Measurements from ENCODE around the gene CIB1.

The CIB1 gene

GRCh38 chr15:90213818-90214204, 19.9 kb downstream of the CIB1 start:
- no peak for FAIRE-seq

GRCh38 chr15:90213122-90213817, 20.5 kb downstream of the CIB1 start:
- FAIRE-seq = no peak

GRCh38 chr15:90212221-90213098, 21.3 kb downstream of the CIB1 start:
- no peak for FAIRE-seq

- no peak for FAIRE-seq
Measured at GRCh38 chr15:90211440-90212143, 22.1 kb downstream of the CIB1 start.

GRCh38 chr15:90211009-90211408, 22.7 kb downstream of the CIB1 start:
- no peak for FAIRE-seq

DNA sequence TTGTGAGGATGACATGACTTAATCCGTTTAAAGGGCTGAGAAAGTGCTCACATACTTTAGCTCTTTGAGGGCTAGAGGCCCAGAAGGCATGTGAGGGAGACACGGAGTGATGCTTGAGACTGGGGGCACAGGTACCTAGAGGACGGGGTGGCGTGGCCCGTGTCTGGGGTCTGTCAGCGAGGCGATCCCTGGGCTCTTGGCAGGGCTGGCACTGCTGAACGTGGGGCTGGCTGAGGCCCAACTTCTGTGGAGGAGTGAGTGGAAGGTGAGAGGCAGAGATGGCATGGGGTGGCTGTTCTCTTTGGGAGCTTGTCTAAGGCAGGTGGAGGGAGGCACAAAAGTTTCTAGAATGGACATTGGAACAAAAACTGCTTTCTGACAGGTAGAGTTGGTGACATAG, 23.1 kb downstream of the CIB1 start:
- FAIRE-seq = no peak

DNA sequence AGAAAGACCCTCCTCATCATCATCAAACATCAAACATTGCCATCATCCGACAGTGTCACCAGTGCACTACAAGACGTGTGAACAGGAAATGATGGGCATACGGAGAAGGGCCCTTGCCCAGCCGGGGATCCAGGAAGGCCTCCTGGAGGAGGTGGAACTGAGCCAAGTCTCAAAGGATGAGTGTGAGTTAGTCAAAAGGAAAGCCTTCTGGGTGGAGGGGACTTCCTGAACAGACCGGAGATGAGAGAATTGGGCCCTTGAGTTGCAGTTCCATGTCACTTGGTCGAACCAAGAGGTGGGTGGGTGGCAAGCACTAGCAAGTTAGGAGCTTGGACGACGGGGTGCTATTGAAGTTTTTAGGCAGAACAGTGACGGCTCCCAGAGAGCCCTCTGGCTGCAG, 24.1 kb downstream of the CIB1 start:
- FAIRE-seq = no peak

GRCh38 chr15:90208356-90208755, 25.4 kb downstream of the CIB1 start:
- no peak for FAIRE-seq

DNA sequence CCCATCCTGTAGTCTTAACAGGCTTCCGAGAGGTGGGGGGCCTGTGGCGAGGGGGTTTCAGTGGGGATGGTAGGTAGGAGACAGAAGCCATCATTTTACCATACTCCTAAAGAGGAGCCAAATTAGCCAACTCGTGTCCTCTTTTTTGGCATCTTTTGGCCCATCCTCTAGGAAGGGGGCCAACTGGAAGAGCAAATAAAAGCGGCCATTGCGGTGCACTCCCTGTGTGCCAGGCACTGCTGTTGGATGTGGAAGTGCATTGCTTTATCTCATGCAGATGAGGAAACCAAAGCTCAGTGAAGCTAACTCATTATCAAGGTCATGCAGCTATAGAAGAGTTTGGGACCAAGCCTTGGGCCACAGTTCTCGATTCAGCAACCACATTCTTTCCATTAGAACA, 26.5 kb downstream of the CIB1 start:
- FAIRE-seq = no peak

DNA sequence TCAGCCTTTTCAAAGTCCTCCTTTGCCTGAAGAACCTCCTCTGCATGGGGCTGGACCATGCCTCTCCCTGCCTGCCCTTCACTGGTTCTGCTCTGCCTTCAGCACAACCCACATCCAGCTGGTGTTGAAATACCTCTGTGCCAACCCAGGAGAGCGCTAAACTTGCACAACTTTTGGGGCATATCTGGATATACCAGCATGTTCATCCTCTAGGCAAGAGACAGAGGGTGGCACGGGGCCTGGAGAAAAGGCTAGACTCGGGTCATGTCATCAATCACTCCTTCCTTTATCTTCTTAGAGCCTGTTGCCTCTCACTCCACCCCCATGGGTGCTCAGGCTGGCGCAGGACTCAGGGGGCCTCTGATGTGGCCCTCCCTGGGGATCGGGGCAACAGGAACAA, 27.9 kb downstream of the CIB1 start:
- no peak for FAIRE-seq

- FAIRE-seq = no peak
Measured at GRCh38 chr15:90205050-90205848, 28.5 kb downstream of the CIB1 start.

- no peak for FAIRE-seq
Measured at GRCh38 chr15:90203922-90204321, 29.8 kb downstream of the CIB1 start.

- FAIRE-seq = no peak
Measured at GRCh38 chr15:90203473-90203872, 30.3 kb downstream of the CIB1 start.

- no peak for FAIRE-seq
Measured at GRCh38 chr15:90202929-90203328, 30.8 kb downstream of the CIB1 start.

DNA sequence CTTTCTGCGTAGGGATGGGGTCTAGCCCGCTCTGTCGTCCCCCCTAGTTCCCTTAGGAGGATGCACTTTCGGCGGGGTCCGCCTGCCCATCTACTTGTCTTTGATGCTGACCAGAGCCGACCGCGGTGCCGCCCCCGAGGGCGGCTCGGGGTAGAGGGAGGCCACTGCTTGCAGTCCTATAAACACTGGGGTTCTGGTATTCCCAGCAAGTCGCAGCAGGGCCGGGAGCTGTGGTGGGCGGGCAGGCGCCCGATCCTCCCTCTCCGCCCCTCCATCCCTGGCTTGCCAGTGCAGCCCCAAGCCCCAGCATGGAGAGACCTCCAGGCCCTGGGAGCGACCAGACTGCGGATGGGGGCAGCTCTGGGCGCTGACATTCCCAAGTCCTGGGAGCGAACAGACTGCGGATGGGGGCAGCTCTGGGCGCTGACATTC, 31.8 kb downstream of the CIB1 start:
- no peak for FAIRE-seq

DNA sequence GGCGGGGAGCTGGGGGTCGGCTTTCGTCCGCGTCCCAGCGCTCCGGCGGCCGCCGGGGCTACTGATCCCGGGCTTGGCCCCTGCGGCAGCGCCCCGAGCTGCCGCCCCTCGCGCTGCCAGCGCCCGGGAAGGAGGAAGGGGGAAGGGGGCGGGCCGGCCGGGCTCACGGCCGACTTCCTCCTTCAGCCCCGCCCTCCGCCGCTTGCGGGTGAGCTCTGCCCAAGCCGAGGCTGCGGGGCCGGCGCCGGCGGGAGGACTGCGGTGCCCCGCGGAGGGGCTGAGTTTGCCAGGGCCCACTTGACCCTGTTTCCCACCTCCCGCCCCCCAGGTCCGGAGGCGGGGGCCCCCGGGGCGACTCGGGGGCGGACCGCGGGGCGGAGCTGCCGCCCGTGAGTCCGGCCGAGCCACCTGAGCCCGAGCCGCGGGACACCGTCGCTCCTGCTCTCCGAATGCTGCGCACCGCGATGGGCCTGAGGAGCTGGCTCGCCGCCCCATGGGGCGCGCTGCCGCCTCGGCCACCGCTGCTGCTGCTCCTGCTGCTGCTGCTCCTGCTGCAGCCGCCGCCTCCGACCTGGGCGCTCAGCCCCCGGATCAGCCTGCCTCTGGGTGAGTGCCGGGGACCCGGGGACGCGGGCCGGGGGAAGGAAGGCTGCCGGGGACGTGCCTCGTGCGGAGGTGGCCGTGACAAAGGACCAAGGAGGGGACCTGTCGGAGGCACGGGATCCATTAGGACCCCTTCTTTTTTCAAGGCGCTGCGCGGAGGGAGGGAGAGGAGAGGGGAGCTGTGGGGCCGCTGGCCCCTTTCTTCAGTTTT, 32.4 kb downstream of the CIB1 start, which contains the start of gene SEMA4B:
Gene SEMA4B, plus strand, starts transcription at position 201 of the 814 bp plus-strand sequence. Its CDS starts 249 bp downstream, at position 450.
- no peak for FAIRE-seq

DNA sequence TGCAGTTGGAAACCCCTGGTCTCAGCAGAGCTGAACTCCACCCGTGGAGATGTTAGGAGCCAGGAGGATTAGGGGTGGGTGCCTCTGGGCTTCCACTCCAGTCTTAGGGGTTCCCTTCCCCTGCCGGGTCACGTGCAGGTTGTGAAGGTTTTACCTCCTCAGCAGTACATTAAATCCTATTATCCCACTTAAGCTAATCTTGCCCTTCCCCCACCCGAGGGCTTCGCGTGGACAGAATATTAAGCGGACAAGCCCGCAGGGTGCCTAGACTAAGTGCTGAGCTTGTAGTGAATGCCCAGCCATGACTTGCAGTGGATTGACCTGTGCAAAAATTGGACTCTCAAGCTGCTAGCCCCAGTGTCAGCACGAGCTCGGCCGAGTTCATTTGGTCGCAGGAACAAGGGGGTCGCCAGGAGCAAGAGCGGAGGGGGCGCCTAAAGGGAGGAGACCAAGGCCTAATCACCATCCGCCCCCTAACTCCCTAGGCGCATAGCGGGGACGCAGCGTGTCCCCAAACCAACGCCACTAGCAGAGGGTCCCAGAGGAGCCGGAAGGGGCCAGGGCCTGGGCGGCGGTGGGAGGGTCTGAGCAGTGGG, 33.1 kb downstream of the CIB1 start:
- FAIRE-seq = no peak

GRCh38 chr15:90194655-90195054, 39.1 kb downstream of the CIB1 start:
- no peak for FAIRE-seq

- no peak for FAIRE-seq
Measured at GRCh38 chr15:90192961-90193786, 40.6 kb downstream of the CIB1 start.

DNA sequence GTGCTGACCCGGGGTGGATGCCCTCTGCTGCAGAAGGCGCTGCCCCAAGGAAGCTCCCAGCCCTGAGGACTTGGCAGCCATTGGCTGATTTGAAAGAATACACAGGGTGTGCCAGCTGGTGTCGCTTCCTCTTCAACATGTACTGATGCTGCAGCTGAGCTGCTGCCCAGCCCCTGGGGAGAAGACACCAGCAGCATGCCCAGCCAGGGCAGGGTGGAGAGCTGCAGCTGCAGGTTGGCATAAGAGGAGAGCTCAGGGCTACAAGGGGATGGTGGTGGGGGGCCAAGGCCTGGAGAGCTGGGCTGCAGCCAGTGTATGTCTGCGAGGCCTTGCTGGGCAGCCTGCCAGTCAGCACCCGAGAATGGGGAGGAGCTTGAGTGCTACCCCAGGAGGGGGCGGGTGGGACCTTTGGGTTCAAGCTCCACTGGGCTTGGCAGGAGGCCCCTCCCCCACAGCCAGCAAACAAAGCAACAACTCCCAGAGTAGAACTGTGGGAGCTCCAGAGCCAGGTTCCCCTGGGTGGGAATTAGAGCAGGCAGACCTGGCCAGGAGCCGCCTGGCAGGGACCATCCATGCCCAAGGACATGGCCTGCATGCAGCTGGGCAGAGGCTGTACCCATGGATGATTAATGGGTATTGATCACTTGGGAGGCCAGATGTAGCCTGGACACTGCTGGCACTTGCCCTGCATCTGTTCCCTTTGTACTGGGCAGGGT, 41.8 kb downstream of the CIB1 start:
- FAIRE-seq = no peak
